Sigmoid colon (tissue), 7 donors: ENCODE data around the gene ENOX2. TPM values are rescaled to one million over a fixed set of nuclear protein-coding genes. Genes with fewer than 3 reads are reported as not detected.

Experiments
- DNase-seq: peaks from one replicate; pipeline ENCODE4 v3.0.0-alpha.2; 2019
- H3K27ac ChIP-seq, 4 donors: fragments of 200-600 bp; sonication (generic); one replicate each; pipeline ENCODE4 v1.5.1; 2016 to 2019; ENCODE audit warnings: mild to moderate bottlenecking in 1 of 4
- H3K27me3 ChIP-seq, 3 donors: fragments of 200-600 bp; sonication (generic); one replicate each; pipeline ENCODE4 v1.5.1; 2019; ENCODE audit warnings: mild to moderate bottlenecking in 1 of 3
- H3K36me3 ChIP-seq, 4 donors: fragments of 200-600 bp; sonication (generic); one replicate each; pipeline ENCODE4 v1.5.1; 2016 to 2019
- H3K4me1 ChIP-seq, 4 donors: fragments of 200-600 bp; sonication (generic); one replicate each; pipeline ENCODE4 v1.5.1; 2017 to 2019
- H3K4me3 ChIP-seq, 4 donors: fragments of 200-600 bp; sonication (generic); one replicate each; pipeline ENCODE4 v1.5.1; 2017 to 2019; ENCODE audit warnings: mild to moderate bottlenecking in 2 of 4, moderate library complexity in 1 of 4
- H3K9me3 ChIP-seq, 4 donors: fragments of 200-600 bp in 3 of 4; sonication (generic) in 3 of 4; one replicate each; pipeline versions ENCODE4 v1.5.1 to v1.6.1; 2013 to 2019
- EP300 ChIP-seq, 4 donors: sonication (generic); formaldehyde crosslinking; IDR thresholded peaks; one replicate each; pipeline ENCODE4 v1.6.1; 2017; ENCODE audit warnings: antibody characterized with exemption in 4 of 4
- POLR2A ChIP-seq, 2 donors: fragments of 450-650 bp; IDR thresholded peaks; one replicate each; pipeline ENCODE4 v1.6.1; 2016; ENCODE audit warnings: antibody characterized with exemption in 2 of 2, mild to moderate bottlenecking in 2 of 2, moderate library complexity in 2 of 2
- POLR2AphosphoS5 ChIP-seq, 4 donors: sonication (generic); formaldehyde crosslinking; IDR thresholded peaks; one replicate each; pipeline ENCODE4 v1.6.1; 2017; ENCODE audit warnings: antibody characterized with exemption in 4 of 4
- WGBS, 2 donors: extraction: QIAGEN DNeasy Blood & Tissue Kit; methylation state at CpG; one replicate each; pipeline ENCODE4 v1.1.7; 2013; 5-methylcytosine and 5-hydroxymethylcytosine counted together
- intact Hi-C: fragments of 100-400 bp; cut with DNase I; formaldehyde crosslinking; loops from one replicate; pipeline ENCODE4 v1.15.1; 2023
- polyA plus RNA-seq, 3 donors: library from polyadenylated mRNA; stranded (reverse); fragments of 200-250 nt; gene quantifications; one replicate each; pipeline ENCODE4 v1.2.3, GENCODE V29; 2013
- total RNA-seq, 4 donors: library from RNA; depleted of rRNA; stranded (reverse); fragments of >200 nt; gene quantifications; one replicate each; pipeline ENCODE4 v1.1.0, GENCODE V29; 2016
- TF ChIP-seq, protein P1 (sequence below), 4 experiments: fragments of 450-650 bp in 3 of 4; fragments of 200-600 bp in 1 of 4; IDR thresholded peaks; one replicate each; pipeline ENCODE4 v1.5.1; 2016 to 2019; ENCODE audit warnings: antibody characterized with exemption in 4 of 4, mild to moderate bottlenecking in 3 of 4, moderate library complexity in 2 of 4
- donor health status: healthy with polysubstance abuse.
- donor health status: Bipolar disorder and iron deficiency.
- donor health status: healthy.

Gene ENOX2
- total and polyA plus RNA-seq, 7 donors, result 2.4 to 28.9 (median 18.8) TPM

GRCh38 chrX:130771648-130772047 lies 131.4 kb downstream of the ENOX2 start:
- H3K27ac ChIP-seq, result no peak overlapping the region
- H3K9me3 ChIP-seq, result no peaks in the 10 kb centered on the region
- intact Hi-C loops, result no loop called here
- no peaks in the 10 kb centered on the region for H3K36me3 ChIP-seq
- TF ChIP-seq, protein P1, sequence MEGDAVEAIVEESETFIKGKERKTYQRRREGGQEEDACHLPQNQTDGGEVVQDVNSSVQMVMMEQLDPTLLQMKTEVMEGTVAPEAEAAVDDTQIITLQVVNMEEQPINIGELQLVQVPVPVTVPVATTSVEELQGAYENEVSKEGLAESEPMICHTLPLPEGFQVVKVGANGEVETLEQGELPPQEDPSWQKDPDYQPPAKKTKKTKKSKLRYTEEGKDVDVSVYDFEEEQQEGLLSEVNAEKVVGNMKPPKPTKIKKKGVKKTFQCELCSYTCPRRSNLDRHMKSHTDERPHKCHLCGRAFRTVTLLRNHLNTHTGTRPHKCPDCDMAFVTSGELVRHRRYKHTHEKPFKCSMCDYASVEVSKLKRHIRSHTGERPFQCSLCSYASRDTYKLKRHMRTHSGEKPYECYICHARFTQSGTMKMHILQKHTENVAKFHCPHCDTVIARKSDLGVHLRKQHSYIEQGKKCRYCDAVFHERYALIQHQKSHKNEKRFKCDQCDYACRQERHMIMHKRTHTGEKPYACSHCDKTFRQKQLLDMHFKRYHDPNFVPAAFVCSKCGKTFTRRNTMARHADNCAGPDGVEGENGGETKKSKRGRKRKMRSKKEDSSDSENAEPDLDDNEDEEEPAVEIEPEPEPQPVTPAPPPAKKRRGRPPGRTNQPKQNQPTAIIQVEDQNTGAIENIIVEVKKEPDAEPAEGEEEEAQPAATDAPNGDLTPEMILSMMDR (IDR thresholded peaks at IDR 0.05), result no peak
- peaks cover 0 to 17% (median 2%) of the 10 kb centered on the region in 4 donors for H3K4me1 ChIP-seq
- no peak overlapping the region for H3K4me3 ChIP-seq
- no peaks in the 10 kb centered on the region for H3K27me3 ChIP-seq
- no peak for DNase-seq
- WGBS, 2 donors, result 71 to 87% methylated on average over 1 of the region's 1 CpG

DNA sequence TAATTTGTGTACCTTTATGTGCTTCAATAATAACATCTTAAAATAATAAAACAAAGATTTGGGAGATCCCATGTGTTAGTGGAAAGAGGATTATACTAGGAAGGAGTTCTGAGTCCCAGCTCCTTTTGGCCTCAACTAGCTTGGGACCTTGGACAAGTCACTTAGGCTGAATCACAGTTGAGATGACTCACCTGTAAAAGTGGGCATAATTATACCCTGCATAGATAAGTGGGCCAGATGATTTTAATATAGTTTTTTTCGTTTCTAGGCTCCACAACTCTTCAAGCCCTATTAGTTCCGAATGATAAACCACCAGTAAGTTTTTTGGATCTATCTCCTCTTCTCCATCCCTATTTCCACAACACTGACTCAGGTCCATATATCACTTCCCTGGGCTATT lies 131.8 kb downstream of the ENOX2 start:
- H3K9me3 ChIP-seq, result no peaks in the 10 kb centered on the region
- intact Hi-C loops, result no loop called here
- H3K27me3 ChIP-seq, result no peaks in the 10 kb centered on the region
- no peaks in the 10 kb centered on the region for H3K36me3 ChIP-seq
- DNase-seq, result no peak
- TF ChIP-seq EP300 (IDR thresholded peaks at IDR 0.05), result no peak
- TF ChIP-seq POLR2AphosphoS5 (IDR thresholded peaks at IDR 0.05), result no peak
- TF ChIP-seq POLR2A (IDR thresholded peaks at IDR 0.05), result no peak
- TF ChIP-seq, protein P1 (IDR thresholded peaks at IDR 0.05), result no peak
- H3K4me3 ChIP-seq, result no peak overlapping the region
- WGBS, 2 donors, result 75 to 86% methylated on average over 2 of the region's 2 CpGs
- no peak overlapping the region for H3K27ac ChIP-seq
- H3K4me1 ChIP-seq, result peaks cover 0 to 17% (median 2%) of the 10 kb centered on the region in 4 donors

- no peaks in the 10 kb centered on the region for H3K36me3 ChIP-seq
- TF ChIP-seq POLR2A (IDR thresholded peaks at IDR 0.05), result no peak
- no peak for TF ChIP-seq EP300 (IDR thresholded peaks at IDR 0.05)
- TF ChIP-seq POLR2AphosphoS5 (IDR thresholded peaks at IDR 0.05), result no peak
- H3K9me3 ChIP-seq, result no peaks in the 10 kb centered on the region
- H3K27ac ChIP-seq, result no peak overlapping the region
- DNase-seq, result no peak
- H3K4me1 ChIP-seq, result peaks cover 0 to 17% (median 2%) of the 10 kb centered on the region in 4 donors
- WGBS, 2 donors, result 85 to 95% methylated on average over 3 of the region's 3 CpGs
- no peaks in the 10 kb centered on the region for H3K27me3 ChIP-seq
- no peak overlapping the region for H3K4me3 ChIP-seq
- intact Hi-C loops, result no loop called here
Observed at GRCh38 chrX:130770615-130771014, 132.4 kb downstream of the ENOX2 start.

GRCh38 chrX:130769835-130770234 lies 133.2 kb downstream of the ENOX2 start:
- intact Hi-C loops, result no loop called here
- peaks cover 0 to 17% (median 2%) of the 10 kb centered on the region in 4 donors for H3K4me1 ChIP-seq
- H3K27me3 ChIP-seq, result no peaks in the 10 kb centered on the region
- 85 to 86% methylated on average over 4 of the region's 4 CpGs for WGBS, 2 donors
- H3K36me3 ChIP-seq, result no peaks in the 10 kb centered on the region
- no peak overlapping the region for H3K27ac ChIP-seq
- H3K9me3 ChIP-seq, result no peaks in the 10 kb centered on the region
- TF ChIP-seq EP300 (IDR thresholded peaks at IDR 0.05) (no peak), POLR2A (IDR thresholded peaks at IDR 0.05) (no peak), POLR2AphosphoS5 (IDR thresholded peaks at IDR 0.05) (no peak)
- TF ChIP-seq, protein P1 (IDR thresholded peaks at IDR 0.05), result no peak
- no peak overlapping the region for H3K4me3 ChIP-seq
- DNase-seq, result no peak

DNA sequence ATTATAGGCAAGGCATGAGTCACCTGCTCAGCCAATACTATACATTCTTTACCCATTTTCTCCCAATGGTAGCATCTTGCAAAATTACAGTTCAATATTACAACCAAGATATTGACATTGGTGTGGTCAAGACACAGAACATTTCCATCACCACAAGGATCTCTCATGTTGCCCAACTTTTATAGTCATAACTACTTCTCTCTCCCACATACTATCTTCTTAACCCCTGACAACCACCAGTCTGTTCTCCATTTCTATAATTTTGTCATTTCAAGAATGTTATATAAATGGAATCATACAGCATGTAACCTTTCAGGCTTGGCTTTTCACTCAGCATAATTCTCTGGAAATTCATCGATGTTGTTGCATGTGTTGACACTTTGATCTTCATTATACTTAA lies 144.9 kb downstream of the ENOX2 start:
- H3K9me3 ChIP-seq, result no peaks in the 10 kb centered on the region
- no peak overlapping the region for H3K27ac ChIP-seq
- WGBS, 2 donors, result 98 to 100% methylated on average over 1 of the region's 1 CpG
- intact Hi-C loops, result no loop called here
- DNase-seq, result no peak
- no peak overlapping the region for H3K4me3 ChIP-seq
- no peaks in the 10 kb centered on the region for H3K4me1 ChIP-seq
- H3K27me3 ChIP-seq, result no peaks in the 10 kb centered on the region
- TF ChIP-seq POLR2A (IDR thresholded peaks at IDR 0.05), result no peak
- TF ChIP-seq EP300 (IDR thresholded peaks at IDR 0.05), result no peak
- no peak for TF ChIP-seq POLR2AphosphoS5 (IDR thresholded peaks at IDR 0.05)
- TF ChIP-seq, protein P1 (IDR thresholded peaks at IDR 0.05), result no peak
- no peaks in the 10 kb centered on the region for H3K36me3 ChIP-seq
